Endodermal cell (in vitro differentiated cells): ENCODE results near the gene TRIM67. TPM values are rescaled to one million over a fixed set of nuclear protein-coding genes. Genes with fewer than 3 reads are reported as not detected.

Experiments used
- DNase-seq: peaks from one replicate; pipeline ENCODE4 v3.0.0-alpha.2; 2017
- H3K27ac ChIP-seq: 2 replicates; pipeline ENCODE4 v1.5.1; 2013; ENCODE audit warnings: mild to moderate bottlenecking, low read depth, low read length, moderate library complexity
- H3K27me3 ChIP-seq: 2 replicates; pipeline ENCODE4 v1.6.1; 2013; ENCODE audit warnings: mild to moderate bottlenecking, low read length, moderate library complexity; ENCODE audit not compliant: insufficient read depth, control insufficient read depth, poor library complexity, severe bottlenecking
- H3K36me3 ChIP-seq: 2 replicates; pipeline ENCODE4 v1.7.0; 2013; ENCODE audit warnings: mild to moderate bottlenecking, low read length, moderate library complexity; ENCODE audit not compliant: control insufficient read depth, insufficient read depth
- H3K4me1 ChIP-seq: one replicate; pipeline ENCODE4 v1.7.0; 2013; ENCODE audit warnings: low read length; ENCODE audit not compliant: control insufficient read depth, insufficient read depth
- H3K4me3 ChIP-seq: 2 replicates; pipeline ENCODE4 v1.5.1; 2013; ENCODE audit warnings: mild to moderate bottlenecking, low read length, moderate library complexity
- H3K9ac ChIP-seq: 2 replicates; pipeline ENCODE4 v1.6.1; 2013; ENCODE audit warnings: mild to moderate bottlenecking, low read length, moderate library complexity; ENCODE audit not compliant: poor library complexity, severe bottlenecking; ENCODE audit errors: extremely low read depth
- H3K9me3 ChIP-seq: 2 replicates; pipeline ENCODE4 v1.6.1; 2013; ENCODE audit warnings: mild to moderate bottlenecking, low read length, moderate library complexity; ENCODE audit not compliant: control insufficient read depth
- H3K27ac Mint-ChIP-seq: 2 replicates; pipeline ENCODE4 v1.8.0; 2020; ENCODE audit warnings: mixed read lengths
- H3K27me3 Mint-ChIP-seq: 2 replicates; pipeline ENCODE4 v1.8.0; 2021; ENCODE audit warnings: mild to moderate bottlenecking, mixed read lengths; ENCODE audit not compliant: insufficient read depth
- H3K36me3 Mint-ChIP-seq: 2 replicates; pipeline ENCODE4 v1.8.0; 2020; ENCODE audit warnings: low read depth, mixed read lengths
- H3K4me1 Mint-ChIP-seq: 2 replicates; pipeline ENCODE4 v1.8.0; 2020; ENCODE audit warnings: mixed read lengths
- H3K4me3 Mint-ChIP-seq: 2 replicates; pipeline ENCODE4 v1.8.0; 2020; ENCODE audit warnings: mild to moderate bottlenecking, moderate library complexity, mixed read lengths
- H3K9me3 Mint-ChIP-seq: 2 replicates; pipeline ENCODE4 v1.8.0; 2020; ENCODE audit warnings: mild to moderate bottlenecking, mixed read lengths
- WGBS, 2 experiments: methylation state at CpG; one replicate each; pipeline versions ENCODE4 v1.1.5 to v1.1.7; 2013; ENCODE audit warnings: missing lambda C conversion rate in 2 of 2, mixed read lengths in 1 of 2; ENCODE audit not compliant: insufficient coverage in 1 of 2, insufficient read length in 1 of 2; 5-methylcytosine and 5-hydroxymethylcytosine counted together
- total RNA-seq, 2 donors: library from RNA; stranded (reverse); fragmentation: NEBNext Ultra II Directional in 1 of 2; extraction: Animal tissue kit (Norgen Biotek cat#: 25700) in 1 of 2; gene quantifications; 2 replicates in 1 of 2; 3 replicates in 1 of 2; pipeline ENCODE4 v1.2.1, GENCODE V29; 2021
- TF ChIP-seq, protein P1 (sequence below): fragments of 200-600 bp; sonication (generic); conservative IDR thresholded peaks from 2 replicates; pipeline ENCODE4 v1.5.0; 2021; ENCODE audit warnings: antibody characterized with exemption, mild to moderate bottlenecking

TRIM67 gene
- total RNA-seq, 2 donors from 2014 or later = 0.04 TPM

DNA sequence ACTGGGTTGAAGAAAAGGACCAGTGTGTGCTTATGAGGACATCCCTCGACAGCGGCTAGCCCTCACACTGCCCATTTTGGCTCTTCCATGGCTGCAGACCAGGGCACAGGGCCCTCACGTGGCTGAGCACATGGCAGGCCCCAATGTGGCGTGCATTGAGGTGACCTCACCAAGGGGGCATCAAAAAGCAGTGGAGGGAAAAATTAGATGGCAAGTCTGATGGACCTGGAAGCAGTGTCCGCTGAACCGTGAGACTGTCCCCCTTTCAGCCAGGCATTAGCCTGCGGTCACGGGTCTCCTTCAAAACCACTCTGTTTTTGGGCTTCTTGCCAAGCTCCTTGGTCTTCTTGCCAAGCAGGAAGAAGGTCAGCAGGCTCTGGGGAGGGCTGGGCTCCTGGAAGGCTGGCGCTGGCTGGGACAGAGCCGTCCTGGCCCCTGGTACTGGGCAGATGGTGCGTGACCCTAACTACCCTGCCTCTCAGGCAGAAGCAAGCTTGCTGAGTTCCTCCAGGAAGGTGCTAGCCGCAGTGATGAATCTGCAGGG lies 30.8 kb downstream of the TRIM67 start:
- Histone ChIP-seq H3K9ac (no peak overlapping the region), H3K4me3 (no peak overlapping the region), H3K36me3 (no peaks in the 10 kb centered on the region), H3K27me3 (no peaks in the 10 kb centered on the region), H3K4me1 (peaks cover 20% of the 10 kb centered on the region), H3K27ac (no peak overlapping the region), H3K9me3 (peaks cover 19% of the 10 kb centered on the region)
- Mint-ChIP-seq H3K4me1 (peaks cover 21% of the 10 kb centered on the region), H3K4me3 (no peak overlapping the region), H3K36me3 (peaks cover 5% of the 10 kb centered on the region), H3K9me3 (peaks cover 27% of the 10 kb centered on the region), H3K27ac (no peak overlapping the region), H3K27me3 (peaks cover 65% of the 10 kb centered on the region)
- no peak for DNase-seq
- TF ChIP-seq, protein P1, sequence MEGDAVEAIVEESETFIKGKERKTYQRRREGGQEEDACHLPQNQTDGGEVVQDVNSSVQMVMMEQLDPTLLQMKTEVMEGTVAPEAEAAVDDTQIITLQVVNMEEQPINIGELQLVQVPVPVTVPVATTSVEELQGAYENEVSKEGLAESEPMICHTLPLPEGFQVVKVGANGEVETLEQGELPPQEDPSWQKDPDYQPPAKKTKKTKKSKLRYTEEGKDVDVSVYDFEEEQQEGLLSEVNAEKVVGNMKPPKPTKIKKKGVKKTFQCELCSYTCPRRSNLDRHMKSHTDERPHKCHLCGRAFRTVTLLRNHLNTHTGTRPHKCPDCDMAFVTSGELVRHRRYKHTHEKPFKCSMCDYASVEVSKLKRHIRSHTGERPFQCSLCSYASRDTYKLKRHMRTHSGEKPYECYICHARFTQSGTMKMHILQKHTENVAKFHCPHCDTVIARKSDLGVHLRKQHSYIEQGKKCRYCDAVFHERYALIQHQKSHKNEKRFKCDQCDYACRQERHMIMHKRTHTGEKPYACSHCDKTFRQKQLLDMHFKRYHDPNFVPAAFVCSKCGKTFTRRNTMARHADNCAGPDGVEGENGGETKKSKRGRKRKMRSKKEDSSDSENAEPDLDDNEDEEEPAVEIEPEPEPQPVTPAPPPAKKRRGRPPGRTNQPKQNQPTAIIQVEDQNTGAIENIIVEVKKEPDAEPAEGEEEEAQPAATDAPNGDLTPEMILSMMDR = no peak
- WGBS, 2 experiments = 92 to 94% methylated on average over 10 to 12 of the region's 12 CpGs

GRCh38 chr1:231193710-231194340 lies 32.0 kb downstream of the TRIM67 start:
- no peaks in the 10 kb centered on the region for H3K36me3 ChIP-seq
- peaks cover 18% of the 10 kb centered on the region for H3K9me3 ChIP-seq
- H3K9ac ChIP-seq = no peak overlapping the region
- peaks cover 21% of the 10 kb centered on the region for H3K4me1 Mint-ChIP-seq
- H3K27me3 Mint-ChIP-seq = peaks cover 70% of the 10 kb centered on the region
- peaks cover 3% of the 10 kb centered on the region for H3K27me3 ChIP-seq
- H3K4me3 Mint-ChIP-seq = no peak overlapping the region
- no peak overlapping the region for H3K27ac Mint-ChIP-seq
- H3K36me3 Mint-ChIP-seq = peaks cover 2% of the 10 kb centered on the region
- 82 to 93% methylated on average over 6 to 10 of the region's 10 CpGs for WGBS, 2 experiments
- H3K9me3 Mint-ChIP-seq = peaks cover 16% of the 10 kb centered on the region
- no peak for DNase-seq
- peaks cover 15% of the 10 kb centered on the region for H3K4me1 ChIP-seq
- H3K4me3 ChIP-seq = no peak overlapping the region
- TF ChIP-seq, protein P1 = no peak
- H3K27ac ChIP-seq = no peak overlapping the region

DNA sequence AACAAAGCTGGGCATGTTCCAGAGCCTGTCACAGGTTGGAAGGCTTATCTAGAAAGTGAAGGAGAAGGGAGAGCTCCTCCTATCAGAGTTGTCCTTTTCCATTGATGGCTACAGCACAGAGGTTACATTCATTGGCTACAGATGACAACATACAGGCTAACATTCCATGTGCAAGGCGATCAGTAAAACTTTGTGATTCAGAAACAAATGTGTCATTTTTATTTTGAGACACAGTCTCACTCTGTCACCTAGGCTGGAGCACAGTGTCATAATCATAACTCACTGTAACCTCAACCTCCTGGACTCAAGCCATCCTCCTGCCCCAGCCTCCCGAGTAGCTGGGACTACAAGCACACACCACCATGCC lies 32.6 kb downstream of the TRIM67 start:
- Mint-ChIP-seq H3K4me1 (peaks cover 21% of the 10 kb centered on the region), H3K27me3 (peaks cover 70% of the 10 kb centered on the region), H3K36me3 (peaks cover 2% of the 10 kb centered on the region), H3K4me3 (no peak overlapping the region), H3K27ac (no peak overlapping the region), H3K9me3 (peaks cover 9% of the 10 kb centered on the region)
- Histone ChIP-seq H3K4me1 (peaks cover 15% of the 10 kb centered on the region), H3K27me3 (peaks cover 9% of the 10 kb centered on the region), H3K4me3 (no peak overlapping the region), H3K36me3 (no peaks in the 10 kb centered on the region), H3K9me3 (peaks cover 12% of the 10 kb centered on the region), H3K27ac (no peak overlapping the region), H3K9ac (no peak overlapping the region)
- WGBS, 2 experiments = 88 to 99% methylated on average over 1 to 2 of the region's 2 CpGs
- DNase-seq = no peak
- TF ChIP-seq, protein P1 = no peak
